Measurements from ENCODE around the gene NEO1. TPM values are rescaled to one million over a fixed set of nuclear protein-coding genes. Genes with fewer than 3 reads are reported as not detected.

NEO1 gene
- total and polyA plus RNA-seq, 5 donors: 7.5 to 17.2 (median 15.6) TPM

GRCh38 chr15:73352082-73352481 is 299.8 kb downstream of the NEO1 start:
- Histone ChIP-seq H3K4me3 (ENCODE audit: low read length) (no peak overlapping the region), H3K27ac (ENCODE audit: low read length) (peak overlapping the region; percentile 15), H3K4me1 (ENCODE audit: control insufficient read depth, insufficient read depth, low read length) (peaks cover 2% of the 10 kb centered on the region), H3K27me3 (ENCODE audit: control insufficient read depth, insufficient read depth) (no peaks in the 10 kb centered on the region), H3K9me3 (ENCODE audit: control insufficient read depth, low read length) (no peaks in the 10 kb centered on the region)
- ATAC-seq (peak; percentile 63 to 64), DNase-seq (peak in 2 of 3 donors; percentile 85)
- intact Hi-C loops (cut with DNase I): no loop called here
- WGBS: 64% methylated on average over 10 of the region's 10 CpGs

GRCh38 chr15:73353734-73354133 is 301.5 kb downstream of the NEO1 start:
- peak in 1 of 3 donors; percentile 7 for DNase-seq
- Histone ChIP-seq H3K27me3 (ENCODE audit: control insufficient read depth, insufficient read depth) (no peaks in the 10 kb centered on the region), H3K9me3 (ENCODE audit: control insufficient read depth, low read length) (no peaks in the 10 kb centered on the region), H3K27ac (ENCODE audit: low read length) (no peak overlapping the region), H3K4me3 (ENCODE audit: low read length) (no peak overlapping the region), H3K4me1 (ENCODE audit: control insufficient read depth, insufficient read depth, low read length) (peaks cover 2% of the 10 kb centered on the region)
- ATAC-seq: no peak
- WGBS: 50% methylated on average over 3 of the region's 3 CpGs
- intact Hi-C loops (cut with DNase I): no loop called here

- H3K4me1 ChIP-seq (ENCODE audit: control insufficient read depth, insufficient read depth, low read length): peaks cover 2% of the 10 kb centered on the region
- no peaks in the 10 kb centered on the region for H3K27me3 ChIP-seq (ENCODE audit: control insufficient read depth, insufficient read depth)
- intact Hi-C loops (cut with DNase I): no loop called here
- WGBS: 74% methylated on average over 4 of the region's 4 CpGs
- H3K9me3 ChIP-seq (ENCODE audit: control insufficient read depth, low read length): no peaks in the 10 kb centered on the region
- no peak overlapping the region for H3K4me3 ChIP-seq (ENCODE audit: low read length)
- H3K27ac ChIP-seq (ENCODE audit: low read length): no peak overlapping the region
- DNase-seq: peak in 1 of 3 donors; percentile 12
- ATAC-seq: no peak
Observed at GRCh38 chr15:73354241-73354640, 302.0 kb downstream of the NEO1 start.
